Measurements from ENCODE around the gene GPSM1. TPM values are rescaled to one million over a fixed set of nuclear protein-coding genes. Genes with fewer than 3 reads are reported as not detected.

GPSM1 gene
- total and polyA plus RNA-seq, 4 donors: 0.11 to 2.9 (median 1.6) TPM

- no peak overlapping the region for H3K9ac ChIP-seq (ENCODE audit: low read depth in 1 of 2, low read length in 2 of 2)
- no peak for DNase-seq (ENCODE audit: low spot score)
- H3K4me1 ChIP-seq (ENCODE audit: control insufficient read depth in 4 of 4, insufficient read depth in 4 of 4, low read length in 3 of 4): peaks cover 0 to 5% (median 4%) of the 10 kb centered on the region in 4 donors
- no peaks in the 10 kb centered on the region for H3K9me3 ChIP-seq (ENCODE audit: control insufficient read depth in 4 of 4, low read length in 3 of 4)
- TF ChIP-seq SP1 (IDR thresholded peaks at IDR 0.05) (no peak), YY1 (IDR thresholded peaks at IDR 0.05) (no peak), JUND (IDR thresholded peaks at IDR 0.05) (no peak), NR2F2 (IDR thresholded peaks at IDR 0.05) (no peak), HNF4G (IDR thresholded peaks at IDR 0.05) (no peak), RAD21 (IDR thresholded peaks at IDR 0.05) (no peak), CTCF (IDR thresholded peaks at IDR 0.05; ENCODE audit: low read depth, low read length, missing input control) (no peak), GABPA (IDR thresholded peaks at IDR 0.05 in 1 of 2, conservative IDR thresholded peaks at IDR 0.05 in 1 of 2) (no peak), RXRA (IDR thresholded peaks at IDR 0.05) (no peak), MAX (IDR thresholded peaks at IDR 0.05) (no peak), REST (IDR thresholded peaks at IDR 0.05) (no peak), ZBTB33 (IDR thresholded peaks at IDR 0.05) (no peak), TAF1 (conservative IDR thresholded peaks at IDR 0.05) (no peak)
- H3K36me3 ChIP-seq (ENCODE audit: control insufficient read depth in 4 of 4, insufficient read depth in 3 of 4, low read depth in 1 of 4, low read length in 3 of 4): no peaks in the 10 kb centered on the region
- 53% methylated on average over 14 of the region's 14 CpGs for WGBS
- no peak overlapping the region for H3K27ac ChIP-seq (ENCODE audit: low read depth in 1 of 2, low read length in 2 of 2)
- H3K4me3 ChIP-seq (ENCODE audit: low read depth in 1 of 3, low read length in 3 of 3): no peak overlapping the region
- H3K27me3 ChIP-seq (ENCODE audit: control insufficient read depth in 4 of 4, insufficient read depth in 4 of 4, low read length in 3 of 4): no peaks in the 10 kb centered on the region
Measured at GRCh38 chr9:136282272-136282861, 45.0 kb upstream of the GPSM1 start.

Data from liver (tissue), 9 donors.